Measurements from ENCODE around the gene TENM4. TPM values are rescaled to one million over a fixed set of nuclear protein-coding genes. Genes with fewer than 3 reads are reported as not detected.

TENM4 gene
- polyA plus RNA-seq, 2 of the 4 experiments (the other 2 are of a cell fraction) = 0.06 to 0.31 TPM

DNA sequence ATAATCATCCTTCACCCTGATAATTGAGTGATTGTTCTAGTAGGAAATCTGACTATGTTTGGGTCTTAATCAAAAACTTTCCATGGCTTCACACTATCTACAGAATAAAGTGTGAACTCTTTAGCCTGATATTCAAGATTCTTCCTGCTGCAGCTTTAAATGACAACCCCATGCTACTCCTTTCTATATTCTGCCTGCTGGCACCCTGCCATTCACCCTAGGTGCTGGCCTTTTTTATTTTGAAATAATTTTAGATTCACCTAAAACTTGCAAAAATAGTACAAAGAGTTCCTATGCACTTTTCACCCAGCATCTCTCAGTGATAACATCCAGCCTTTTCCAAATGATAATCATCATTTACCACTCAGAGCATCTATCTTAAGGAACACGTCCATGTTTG, 502.8 kb downstream of the TENM4 start:
- TF ChIP-seq, protein P1, sequence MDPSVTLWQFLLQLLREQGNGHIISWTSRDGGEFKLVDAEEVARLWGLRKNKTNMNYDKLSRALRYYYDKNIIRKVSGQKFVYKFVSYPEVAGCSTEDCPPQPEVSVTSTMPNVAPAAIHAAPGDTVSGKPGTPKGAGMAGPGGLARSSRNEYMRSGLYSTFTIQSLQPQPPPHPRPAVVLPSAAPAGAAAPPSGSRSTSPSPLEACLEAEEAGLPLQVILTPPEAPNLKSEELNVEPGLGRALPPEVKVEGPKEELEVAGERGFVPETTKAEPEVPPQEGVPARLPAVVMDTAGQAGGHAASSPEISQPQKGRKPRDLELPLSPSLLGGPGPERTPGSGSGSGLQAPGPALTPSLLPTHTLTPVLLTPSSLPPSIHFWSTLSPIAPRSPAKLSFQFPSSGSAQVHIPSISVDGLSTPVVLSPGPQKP (IDR thresholded peaks at IDR 0.05; ENCODE audit: low read depth, low read length) = no peak
- no peak for TF ChIP-seq ATOH8 (CRISPR knock-in tag; IDR thresholded peaks at IDR 0.05; ENCODE audit: low read depth)
- TF ChIP-seq RARB (CRISPR knock-in tag; IDR thresholded peaks at IDR 0.05) = no peak
- TF ChIP-seq EHMT2 (IDR thresholded peaks at IDR 0.05; ENCODE audit: low read depth) = no peak
- no peak for TF ChIP-seq MAFK (IDR thresholded peaks at IDR 0.05; ENCODE audit: partially characterized antibody)
- TF ChIP-seq RFX5 (IDR thresholded peaks at IDR 0.05) = no peak
- TF ChIP-seq, protein P2, sequence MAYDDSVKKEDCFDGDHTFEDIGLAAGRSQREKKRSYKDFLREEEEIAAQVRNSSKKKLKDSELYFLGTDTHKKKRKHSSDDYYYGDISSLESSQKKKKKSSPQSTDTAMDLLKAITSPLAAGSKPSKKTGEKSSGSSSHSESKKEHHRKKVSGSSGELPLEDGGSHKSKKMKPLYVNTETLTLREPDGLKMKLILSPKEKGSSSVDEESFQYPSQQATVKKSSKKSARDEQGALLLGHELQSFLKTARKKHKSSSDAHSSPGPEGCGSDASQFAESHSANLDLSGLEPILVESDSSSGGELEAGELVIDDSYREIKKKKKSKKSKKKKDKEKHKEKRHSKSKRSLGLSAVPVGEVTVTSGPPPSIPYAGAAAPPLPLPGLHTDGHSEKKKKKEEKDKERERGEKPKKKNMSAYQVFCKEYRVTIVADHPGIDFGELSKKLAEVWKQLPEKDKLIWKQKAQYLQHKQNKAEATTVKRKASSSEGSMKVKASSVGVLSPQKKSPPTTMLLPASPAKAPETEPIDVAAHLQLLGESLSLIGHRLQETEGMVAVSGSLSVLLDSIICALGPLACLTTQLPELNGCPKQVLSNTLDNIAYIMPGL (CRISPR knock-in tag; IDR thresholded peaks at IDR 0.05; ENCODE audit: borderline replicate concordance) = no peak
- no peak for TF ChIP-seq SMC3 (IDR thresholded peaks at IDR 0.05)
- no peak for TF ChIP-seq JUNB (IDR thresholded peaks at IDR 0.05)
- no peak for TF ChIP-seq EP300 (IDR thresholded peaks at IDR 0.05)
- no peak for TF ChIP-seq POLR2A (IDR thresholded peaks at IDR 0.05; ENCODE audit: low read length)
- no peak for FAIRE-seq

DNA sequence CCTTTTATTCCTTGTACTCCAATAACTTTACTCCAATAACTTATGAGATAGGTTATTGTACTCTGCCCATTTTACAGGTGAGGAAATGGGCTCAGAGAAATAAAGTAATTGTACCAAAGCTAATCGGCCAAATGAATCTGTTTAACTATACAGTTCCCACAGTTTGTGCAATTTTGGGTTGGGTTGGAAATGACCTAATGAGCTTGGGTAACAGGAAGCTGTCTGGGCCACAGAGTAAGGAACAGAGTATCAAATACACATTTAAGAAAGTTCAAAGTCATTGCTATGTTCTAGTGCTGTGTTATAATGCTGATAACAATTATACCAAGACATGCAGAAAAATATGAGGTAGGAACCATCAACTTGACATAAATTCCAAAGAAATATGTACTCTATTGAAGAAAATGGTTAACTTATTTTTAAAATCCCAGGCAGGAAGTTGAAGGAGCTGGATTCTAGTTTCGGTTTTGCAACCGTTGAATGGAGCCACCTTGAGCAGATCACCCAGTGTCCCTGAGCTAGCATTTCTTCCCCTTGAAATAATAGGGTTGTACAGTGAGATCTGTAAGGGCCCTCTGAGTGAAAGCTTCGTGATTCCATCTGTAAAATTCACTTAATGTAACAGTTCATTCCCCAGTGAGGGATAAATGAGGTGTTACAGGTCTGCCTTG, 505.3 kb downstream of the TENM4 start:
- ATAC-seq = no peak
- WGBS (ENCODE audit: missing lambda C conversion rate) = 41% methylated on average over 4 of the region's 4 CpGs
- no peak for DNase-seq (ENCODE audit: low read depth in 1 of 2, low spot score in 1 of 2)
- no peak overlapping the region for H3K27ac ChIP-seq
- TF ChIP-seq, protein P1 (IDR thresholded peaks at IDR 0.05; ENCODE audit: low read depth, low read length) = no peak
- TF ChIP-seq CBX2 (IDR thresholded peaks at IDR 0.05; ENCODE audit: borderline replicate concordance, low read depth) = no peak
- no peak for TF ChIP-seq CBX8 (IDR thresholded peaks at IDR 0.05)
- no peak for TF ChIP-seq EHF (CRISPR knock-in tag; IDR thresholded peaks at IDR 0.05)
- no peak for TF ChIP-seq BHLHE40 (IDR thresholded peaks at IDR 0.05; ENCODE audit: low read depth, low read length)
- no peak for TF ChIP-seq RAD21 (conservative IDR thresholded peaks at IDR 0.05 in 1 of 2, IDR thresholded peaks at IDR 0.05 in 1 of 2)
- no peak for TF ChIP-seq FOSL2 (IDR thresholded peaks at IDR 0.05)
- TF ChIP-seq FOSL2 (CRISPR knock-in tag; IDR thresholded peaks at IDR 0.05) = no peak
- TF ChIP-seq HEYL (CRISPR knock-in tag; IDR thresholded peaks at IDR 0.05) = no peak
- TF ChIP-seq TP53 (CRISPR knock-in tag; IDR thresholded peaks at IDR 0.05) = no peak
- TF ChIP-seq ESRRA (IDR thresholded peaks at IDR 0.05; ENCODE audit: borderline replicate concordance, low read length) = no peak
- TF ChIP-seq KDM5A (IDR thresholded peaks at IDR 0.05) = no peak
- no peak for TF ChIP-seq SMC3 (IDR thresholded peaks at IDR 0.05)
- TF ChIP-seq HOXB13 (CRISPR knock-in tag; IDR thresholded peaks at IDR 0.05; ENCODE audit: low read depth) = no peak
- TF ChIP-seq, protein P3, sequence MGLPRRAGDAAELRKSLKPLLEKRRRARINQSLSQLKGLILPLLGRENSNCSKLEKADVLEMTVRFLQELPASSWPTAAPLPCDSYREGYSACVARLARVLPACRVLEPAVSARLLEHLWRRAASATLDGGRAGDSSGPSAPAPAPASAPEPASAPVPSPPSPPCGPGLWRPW (IDR thresholded peaks at IDR 0.05) = no peak
- no peak for TF ChIP-seq MAFK (IDR thresholded peaks at IDR 0.05; ENCODE audit: partially characterized antibody)
- TF ChIP-seq NPAS2 (CRISPR knock-in tag; IDR thresholded peaks at IDR 0.05; ENCODE audit: borderline replicate concordance) = no peak
- TF ChIP-seq TFCP2L1 (CRISPR knock-in tag; IDR thresholded peaks at IDR 0.05) = no peak
- no peak for TF ChIP-seq EP300 (IDR thresholded peaks at IDR 0.05)
- H3K4me2 ChIP-seq = no peak overlapping the region
- FAIRE-seq = no peak
- ChIA-PET CTCF (no interaction called here), POLR2A (no interaction called here)
- no peak overlapping the region for H3K4me3 ChIP-seq
- no peaks in the 10 kb centered on the region for H3K9me3 ChIP-seq
- H3K4me1 ChIP-seq = no peaks in the 10 kb centered on the region

More for the DNA sequence above, 502.8 kb downstream of the TENM4 start:
- no peaks in the 10 kb centered on the region for H3K9me3 ChIP-seq
- no peak overlapping the region for H3K4me3 ChIP-seq
- POLR2A ChIA-PET = no interaction called here
- no peaks in the 10 kb centered on the region for H3K4me1 ChIP-seq
- no peak overlapping the region for H3K27ac ChIP-seq
- DNase-seq (ENCODE audit: low read depth in 1 of 2, low spot score in 1 of 2) (no peak), ATAC-seq (no peak)
- WGBS (ENCODE audit: missing lambda C conversion rate) = 64% methylated on average over 1 of the region's 1 CpG
- CTCF ChIA-PET = interaction anchor here (0.9 kb wide), 1 partner anchor 11 kb away, joined by 4 read pairs; no protein-coding TSS in a partner anchor
- H3K4me2 ChIP-seq = no peak overlapping the region
